GM19239 (cell line): ENCODE measurements around the gene OSBPL10.

ENCODE experiments used
- DNase-seq: peaks from one replicate; pipeline ENCODE4 v3.0.0; 2011; ENCODE audit warnings: low spot score; ENCODE audit not compliant: insufficient read length
- FAIRE-seq: peaks from 2 replicates; lab custom pipeline; 2011; peaks lifted over from hg19 to GRCh38; lab: Jason Lieb, UNC

Gene OSBPL10

GRCh38 chr3:31960793-31961431 is 20.1 kb downstream of the OSBPL10 start:
- FAIRE-seq (peak; percentile 80), DNase-seq (no peak)

GRCh38 chr3:31959951-31960792 is 20.9 kb downstream of the OSBPL10 start:
- FAIRE-seq (peak; percentile 84), DNase-seq (no peak)

- DNase-seq (no peak), FAIRE-seq (peak; percentile 8)
These were observed 21.8 kb downstream of the OSBPL10 start for GRCh38 chr3:31959251-31959650.

GRCh38 chr3:31958701-31959152 is 22.3 kb downstream of the OSBPL10 start:
- no peak for FAIRE-seq

GRCh38 chr3:31957106-31957505 is 24.0 kb downstream of the OSBPL10 start:
- DNase-seq (no peak), FAIRE-seq (no peak)

More at GRCh38 chr3:31958701-31959152, 22.3 kb downstream of the OSBPL10 start:
- DNase-seq = no peak

GRCh38 chr3:31955581-31955980 is 25.5 kb downstream of the OSBPL10 start:
- FAIRE-seq (no peak), DNase-seq (no peak)

- DNase-seq (no peak), FAIRE-seq (no peak)
These were observed 27.4 kb downstream of the OSBPL10 start for GRCh38 chr3:31953636-31954035.

- FAIRE-seq = no peak
These were observed 28.0 kb downstream of the OSBPL10 start for GRCh38 chr3:31953091-31953490.

GRCh38 chr3:31952205-31952604 is 28.9 kb downstream of the OSBPL10 start:
- peak; percentile 90 for FAIRE-seq
- peak; percentile 38 for DNase-seq

More at GRCh38 chr3:31953091-31953490, 28.0 kb downstream of the OSBPL10 start:
- DNase-seq = no peak

GRCh38 chr3:31948280-31948679 is 32.8 kb downstream of the OSBPL10 start:
- no peak for FAIRE-seq
- DNase-seq = no peak

GRCh38 chr3:31947671-31948091 is 33.4 kb downstream of the OSBPL10 start:
- FAIRE-seq = no peak
- DNase-seq = no peak

- FAIRE-seq (no peak), DNase-seq (no peak)
These were observed 33.9 kb downstream of the OSBPL10 start for GRCh38 chr3:31947162-31947561.

GRCh38 chr3:31946484-31947081 is 34.5 kb downstream of the OSBPL10 start:
- FAIRE-seq = peak; percentile 40
- no peak for DNase-seq

- FAIRE-seq (no peak), DNase-seq (no peak)
These were observed 35.4 kb downstream of the OSBPL10 start for GRCh38 chr3:31945738-31946052.

GRCh38 chr3:31943041-31943440 is 38.0 kb downstream of the OSBPL10 start:
- FAIRE-seq = no peak

GRCh38 chr3:31942446-31942845 is 38.6 kb downstream of the OSBPL10 start:
- no peak for FAIRE-seq
- DNase-seq = no peak

More at GRCh38 chr3:31943041-31943440, 38.0 kb downstream of the OSBPL10 start:
- no peak for DNase-seq

GRCh38 chr3:31937225-31937624 is 43.8 kb downstream of the OSBPL10 start:
- no peak for DNase-seq
- FAIRE-seq = no peak

- no peak for DNase-seq
- FAIRE-seq = no peak
These were observed 44.5 kb downstream of the OSBPL10 start for GRCh38 chr3:31936420-31937060.

GRCh38 chr3:31934866-31935265 is 46.2 kb downstream of the OSBPL10 start:
- no peak for DNase-seq
- FAIRE-seq = no peak

- DNase-seq (no peak), FAIRE-seq (no peak)
These were observed 47.0 kb downstream of the OSBPL10 start for GRCh38 chr3:31934018-31934417.

- DNase-seq (no peak), FAIRE-seq (no peak)
These were observed 48.1 kb downstream of the OSBPL10 start for GRCh38 chr3:31932990-31933389.
